NB4 (cell line): ENCODE results near the gene OXLD1.
A peak's percentile ranks its signal among the peaks of the same experiment; 100 is the strongest.

Experiments used
- DNase-seq: peaks from one replicate; pipeline ENCODE4 v3.0.0; 2010; ENCODE audit warnings: low read depth
- H3K4me3 ChIP-seq: one replicate; pipeline ENCODE4 v1.5.1; 2011; ENCODE audit warnings: mild to moderate bottlenecking, low read depth, low read length, moderate library complexity
- MAX ChIP-seq: IDR thresholded peaks from 2 replicates; pipeline ENCODE4 v1.6.1; 2011; ENCODE audit warnings: low read depth, low read length
- MYC ChIP-seq: IDR thresholded peaks from 2 replicates; pipeline ENCODE4 v1.6.1; 2011; ENCODE audit warnings: low read depth, low read length
- POLR2A ChIP-seq: IDR thresholded peaks from 2 replicates; pipeline ENCODE4 v1.6.1; 2011; ENCODE audit warnings: mild to moderate bottlenecking; ENCODE audit not compliant: insufficient read length; ENCODE audit errors: extremely low read depth
- TF ChIP-seq, protein P1 (sequence below): IDR thresholded peaks from one replicate; pipeline ENCODE4 v1.5.1; 2012; ENCODE audit warnings: low read depth, low read length

OXLD1 gene

DNA sequence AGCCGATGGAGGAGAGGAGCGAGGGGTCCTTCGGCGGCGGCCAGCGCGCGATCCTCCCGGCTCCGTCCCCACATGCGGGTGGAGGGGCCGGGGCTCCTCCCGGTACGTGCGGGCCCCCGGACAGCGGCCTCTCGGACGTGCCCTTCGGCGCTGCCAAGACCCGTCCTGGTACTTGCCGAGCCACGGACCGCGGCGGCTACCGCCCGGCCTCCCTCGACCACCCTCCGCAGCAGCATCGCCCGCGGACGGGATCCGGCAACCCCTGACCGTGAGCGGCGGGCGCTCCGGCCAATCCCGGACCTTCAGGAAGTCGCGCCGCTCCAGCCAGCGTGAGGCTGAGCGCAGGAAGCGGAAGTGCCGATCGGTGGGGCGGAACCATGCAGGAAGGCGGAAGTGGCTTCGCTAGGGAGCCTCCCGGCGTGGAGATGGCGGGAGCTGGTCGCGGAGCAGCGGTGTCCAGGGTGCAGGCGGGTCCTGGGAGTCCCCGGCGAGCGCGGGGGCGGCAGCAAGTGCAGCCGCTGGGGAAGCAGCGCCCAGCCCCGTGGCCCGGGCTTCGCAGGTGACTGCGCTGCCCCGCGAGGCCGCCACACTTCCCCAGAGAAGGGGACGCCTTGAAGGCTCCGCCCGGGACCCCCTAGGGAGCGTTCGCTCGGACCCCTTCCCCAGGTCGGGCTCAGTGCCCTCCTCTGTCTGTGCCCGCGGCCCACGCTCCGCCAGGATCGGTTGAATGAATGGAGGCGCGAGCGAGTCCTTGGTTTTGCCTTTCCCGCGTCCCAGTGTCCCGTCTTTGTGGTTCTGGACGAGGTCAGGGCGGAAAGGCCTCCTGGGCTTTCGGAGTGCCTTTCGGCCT lies at the start of gene OXLD1, which contains the start of gene CCDC137:
TSS of gene OXLD1 (minus strand) at position 264 of the 850 bp plus-strand sequence. CDS start at position 236, 28 bp downstream.
TSS of gene CCDC137 (plus strand) at position 396 of the 850 bp plus-strand sequence. CDS start at position 426, 30 bp downstream.
- H3K4me3 ChIP-seq: peak within 1 kb of the TSS; percentile 94
- TF ChIP-seq MAX (peak; percentile 78), MYC (peak; percentile 87), POLR2A (peak; percentile 93)
- TF ChIP-seq, protein P1, sequence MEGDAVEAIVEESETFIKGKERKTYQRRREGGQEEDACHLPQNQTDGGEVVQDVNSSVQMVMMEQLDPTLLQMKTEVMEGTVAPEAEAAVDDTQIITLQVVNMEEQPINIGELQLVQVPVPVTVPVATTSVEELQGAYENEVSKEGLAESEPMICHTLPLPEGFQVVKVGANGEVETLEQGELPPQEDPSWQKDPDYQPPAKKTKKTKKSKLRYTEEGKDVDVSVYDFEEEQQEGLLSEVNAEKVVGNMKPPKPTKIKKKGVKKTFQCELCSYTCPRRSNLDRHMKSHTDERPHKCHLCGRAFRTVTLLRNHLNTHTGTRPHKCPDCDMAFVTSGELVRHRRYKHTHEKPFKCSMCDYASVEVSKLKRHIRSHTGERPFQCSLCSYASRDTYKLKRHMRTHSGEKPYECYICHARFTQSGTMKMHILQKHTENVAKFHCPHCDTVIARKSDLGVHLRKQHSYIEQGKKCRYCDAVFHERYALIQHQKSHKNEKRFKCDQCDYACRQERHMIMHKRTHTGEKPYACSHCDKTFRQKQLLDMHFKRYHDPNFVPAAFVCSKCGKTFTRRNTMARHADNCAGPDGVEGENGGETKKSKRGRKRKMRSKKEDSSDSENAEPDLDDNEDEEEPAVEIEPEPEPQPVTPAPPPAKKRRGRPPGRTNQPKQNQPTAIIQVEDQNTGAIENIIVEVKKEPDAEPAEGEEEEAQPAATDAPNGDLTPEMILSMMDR: no peak
- DNase-seq: peak; percentile 98

DNA sequence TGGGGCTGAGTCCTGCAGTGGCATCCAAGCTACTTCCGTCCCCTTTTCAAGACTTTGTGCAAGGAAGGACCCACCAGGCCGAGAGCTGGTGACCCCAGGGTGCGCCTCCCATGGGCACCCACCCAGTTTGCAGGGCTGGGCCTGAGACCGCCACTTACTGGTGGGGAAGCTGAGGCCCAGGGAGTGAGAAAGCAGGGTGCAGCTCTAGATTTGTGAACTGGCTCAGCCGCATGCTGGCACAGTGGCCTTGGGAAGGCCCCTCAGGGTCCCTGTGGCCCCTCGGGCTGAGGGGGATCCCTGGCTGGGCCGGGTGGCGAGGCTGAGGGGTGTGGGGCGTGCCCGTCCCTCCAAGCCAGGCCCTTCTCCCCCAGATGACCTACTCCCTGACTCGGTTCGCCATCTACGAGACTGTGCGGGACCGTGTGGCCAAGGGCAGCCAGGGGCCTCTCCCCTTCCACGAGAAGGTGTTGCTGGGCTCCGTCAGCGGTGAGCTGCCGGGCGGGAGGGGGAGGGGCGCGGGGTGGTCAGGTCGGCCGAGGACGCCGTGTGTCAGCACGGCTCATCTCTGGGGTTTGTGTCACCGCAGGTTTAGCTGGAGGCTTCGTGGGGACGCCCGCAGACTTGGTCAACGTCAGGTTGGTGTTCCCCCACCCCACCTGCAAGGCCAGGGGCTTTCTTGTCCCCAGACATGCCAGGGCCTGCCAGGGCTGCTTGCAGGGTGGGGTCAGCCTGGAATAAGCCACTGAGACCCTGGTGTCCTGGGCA lies 48.9 kb upstream of the OXLD1 start:
- no peak for DNase-seq
- no peak overlapping the region for H3K4me3 ChIP-seq
- TF ChIP-seq, protein P1: no peak
- TF ChIP-seq POLR2A: no peak
- no peak for TF ChIP-seq MYC
- no peak for TF ChIP-seq MAX

DNA sequence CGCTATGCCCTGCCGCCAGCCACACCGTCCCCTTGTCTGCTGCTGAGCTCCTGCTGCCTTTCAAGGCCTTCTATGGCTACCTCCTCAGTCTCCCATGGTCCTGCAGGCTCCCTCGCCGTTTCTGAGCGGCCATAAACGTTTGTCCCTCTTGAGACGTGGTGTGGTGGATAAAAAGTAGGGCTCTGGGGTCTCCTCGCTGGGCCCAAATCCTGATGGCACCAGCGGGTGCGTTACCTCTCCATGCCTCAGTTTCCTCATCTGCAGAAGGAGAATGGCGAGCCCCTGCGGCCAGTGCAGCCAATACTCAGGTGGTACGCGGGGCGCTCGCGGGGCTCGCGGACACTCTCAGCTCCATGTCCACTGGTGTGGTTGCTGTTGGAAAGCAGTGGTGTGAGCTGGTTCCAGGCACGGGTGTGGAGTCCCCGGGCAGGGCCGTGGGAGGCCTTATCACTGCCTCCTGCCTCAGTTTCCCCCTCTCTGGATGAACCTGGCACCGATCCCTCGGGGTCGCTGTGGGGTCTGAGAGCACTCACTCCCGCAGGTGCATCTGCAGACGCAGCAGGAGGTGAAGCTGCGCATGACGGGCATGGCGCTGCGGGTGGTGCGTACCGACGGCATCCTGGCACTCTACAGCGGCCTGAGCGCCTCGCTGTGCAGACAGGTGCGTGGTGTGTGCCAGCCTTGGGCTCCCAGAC lies 48.2 kb upstream of the OXLD1 start:
- no peak for DNase-seq
- TF ChIP-seq MAX (no peak), POLR2A (no peak), MYC (no peak)
- TF ChIP-seq, protein P1: no peak
- no peak overlapping the region for H3K4me3 ChIP-seq

DNA sequence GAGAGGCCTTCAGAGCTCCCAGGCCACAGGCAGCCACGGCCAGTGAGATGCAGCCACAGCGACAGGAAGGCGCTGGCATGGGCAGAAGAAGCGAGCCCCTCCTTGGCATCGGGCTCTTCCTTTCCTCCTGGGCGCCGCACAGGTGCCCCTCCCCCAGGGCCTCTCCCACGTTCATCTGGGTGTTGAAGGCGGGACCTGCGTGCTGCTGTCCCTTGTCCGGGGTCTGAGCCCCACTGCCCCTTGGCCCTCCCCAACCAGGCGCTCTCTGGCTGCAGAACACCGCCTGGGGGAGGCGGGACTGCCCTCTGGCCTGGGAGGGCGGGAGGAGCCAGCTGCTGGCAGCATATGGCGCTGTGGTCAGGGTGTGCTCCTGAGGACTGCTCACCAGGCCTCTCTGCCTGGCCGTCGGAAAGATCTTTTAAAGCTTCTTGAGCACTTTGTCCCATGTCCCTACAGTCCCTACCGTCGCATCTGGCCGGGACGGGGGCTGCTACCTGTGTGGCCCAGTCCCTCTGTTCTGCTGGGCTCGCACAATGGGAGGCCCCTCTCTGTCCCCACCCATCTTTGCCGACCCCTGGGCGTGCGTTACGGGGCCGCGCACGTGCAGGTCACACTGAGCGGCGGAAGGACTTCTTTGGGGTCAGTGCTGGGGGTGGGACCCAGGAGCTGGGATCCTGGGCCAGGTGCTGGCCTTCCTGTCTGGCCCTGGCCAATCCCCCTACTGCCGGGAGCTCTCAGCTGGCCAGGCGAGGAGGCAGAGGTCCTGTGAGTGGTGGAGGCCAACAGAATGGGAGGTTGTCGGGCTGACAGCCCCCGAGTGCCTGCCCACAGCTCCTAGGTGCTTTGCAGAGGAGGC lies 47.4 kb upstream of the OXLD1 start:
- no peak for DNase-seq

More for the DNA sequence above, 47.4 kb upstream of the OXLD1 start:
- peak overlapping the region; percentile 84 for H3K4me3 ChIP-seq
- TF ChIP-seq POLR2A: no peak
- no peak for TF ChIP-seq MAX
- TF ChIP-seq, protein P1: no peak
- no peak for TF ChIP-seq MYC
